ENCODE measurements around the gene CSNK2B. TPM values are rescaled to one million over a fixed set of nuclear protein-coding genes. Genes with fewer than 3 reads are reported as not detected.

The CSNK2B gene
- total and polyA plus RNA-seq, 9 of the 15 experiments (the other 6 are each of a cell fraction or from before 2014, with no cell fraction given): 120 to 1,126 (median 529) TPM

DNA sequence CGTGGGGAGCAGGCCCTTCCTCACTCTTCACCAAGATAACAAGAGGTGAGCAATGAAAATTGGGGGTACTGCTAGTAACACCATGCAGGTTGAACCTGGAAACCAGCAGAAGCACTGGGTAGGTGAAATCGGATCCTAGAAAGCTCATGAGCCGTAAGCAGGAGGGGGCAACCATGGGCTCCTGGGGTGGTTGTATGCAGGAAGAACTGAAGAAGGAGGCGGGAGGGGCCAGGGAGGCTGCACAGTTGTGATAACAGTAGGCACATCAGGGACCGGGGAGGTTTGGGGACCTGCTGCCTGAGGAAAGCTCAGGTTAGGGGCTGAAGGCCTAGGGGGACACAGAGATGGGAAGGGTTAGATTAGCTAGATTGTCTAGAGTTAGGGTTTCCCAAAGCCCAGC, 20.6 kb downstream of the CSNK2B start (continued):
- TF ChIP-seq, protein P1, sequence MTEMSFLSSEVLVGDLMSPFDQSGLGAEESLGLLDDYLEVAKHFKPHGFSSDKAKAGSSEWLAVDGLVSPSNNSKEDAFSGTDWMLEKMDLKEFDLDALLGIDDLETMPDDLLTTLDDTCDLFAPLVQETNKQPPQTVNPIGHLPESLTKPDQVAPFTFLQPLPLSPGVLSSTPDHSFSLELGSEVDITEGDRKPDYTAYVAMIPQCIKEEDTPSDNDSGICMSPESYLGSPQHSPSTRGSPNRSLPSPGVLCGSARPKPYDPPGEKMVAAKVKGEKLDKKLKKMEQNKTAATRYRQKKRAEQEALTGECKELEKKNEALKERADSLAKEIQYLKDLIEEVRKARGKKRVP (CRISPR knock-in tag; IDR thresholded peaks at IDR 0.05): no peak
- TF ChIP-seq ZNF140 (CRISPR knock-in tag; IDR thresholded peaks at IDR 0.05) (no peak), ZNF146 (CRISPR knock-in tag; IDR thresholded peaks at IDR 0.05; ENCODE audit: unreplicated experiment) (no peak), MYC (IDR thresholded peaks at IDR 0.05; ENCODE audit: low read depth, low read length) (no peak), MYC (CRISPR knock-in tag; IDR thresholded peaks at IDR 0.05; ENCODE audit: borderline replicate concordance, low read depth) (no peak), MTA1 (IDR thresholded peaks at IDR 0.05; ENCODE audit: borderline replicate concordance) (no peak), POLR2A (conservative IDR thresholded peaks at IDR 0.05) (no peak), FOXO4 (CRISPR knock-in tag; IDR thresholded peaks at IDR 0.05) (no peak), YY1 (IDR thresholded peaks at IDR 0.05; ENCODE audit: borderline replicate concordance in 1 of 3, control insufficient read depth in 1 of 3, extremely low read depth in 1 of 3, insufficient read depth in 3 of 3, insufficient read length in 1 of 3, insufficient replicate concordance in 2 of 3, low read depth in 1 of 3, low read length in 2 of 3) (peak in 1 of 3 experiments; percentile 41), ZNF75A (CRISPR knock-in tag; IDR thresholded peaks at IDR 0.05) (no peak), DPF2 (IDR thresholded peaks at IDR 0.05) (peak; percentile 87), ZBTB26 (CRISPR knock-in tag; IDR thresholded peaks at IDR 0.05) (no peak; the same call in 1 of the 2 replicates), KLF13 (tag; IDR thresholded peaks at IDR 0.05; ENCODE audit: borderline replicate concordance, low read depth) (no peak), CBFB (CRISPR knock-in tag; IDR thresholded peaks at IDR 0.05) (no peak), POLR2AphosphoS2 (IDR thresholded peaks at IDR 0.05; ENCODE audit: low read length) (no peak), PHF8 (IDR thresholded peaks at IDR 0.05; ENCODE audit: borderline replicate concordance, low read length) (no peak), SIX5 (IDR thresholded peaks at IDR 0.05; ENCODE audit: borderline replicate concordance in 1 of 2, insufficient read depth in 1 of 2, low read depth in 1 of 2, low read length in 2 of 2) (no peak)
- TF ChIP-seq, protein P2, sequence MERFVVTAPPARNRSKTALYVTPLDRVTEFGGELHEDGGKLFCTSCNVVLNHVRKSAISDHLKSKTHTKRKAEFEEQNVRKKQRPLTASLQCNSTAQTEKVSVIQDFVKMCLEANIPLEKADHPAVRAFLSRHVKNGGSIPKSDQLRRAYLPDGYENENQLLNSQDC (CRISPR knock-in tag; IDR thresholded peaks at IDR 0.05): no peak
- TF ChIP-seq, protein P3, sequence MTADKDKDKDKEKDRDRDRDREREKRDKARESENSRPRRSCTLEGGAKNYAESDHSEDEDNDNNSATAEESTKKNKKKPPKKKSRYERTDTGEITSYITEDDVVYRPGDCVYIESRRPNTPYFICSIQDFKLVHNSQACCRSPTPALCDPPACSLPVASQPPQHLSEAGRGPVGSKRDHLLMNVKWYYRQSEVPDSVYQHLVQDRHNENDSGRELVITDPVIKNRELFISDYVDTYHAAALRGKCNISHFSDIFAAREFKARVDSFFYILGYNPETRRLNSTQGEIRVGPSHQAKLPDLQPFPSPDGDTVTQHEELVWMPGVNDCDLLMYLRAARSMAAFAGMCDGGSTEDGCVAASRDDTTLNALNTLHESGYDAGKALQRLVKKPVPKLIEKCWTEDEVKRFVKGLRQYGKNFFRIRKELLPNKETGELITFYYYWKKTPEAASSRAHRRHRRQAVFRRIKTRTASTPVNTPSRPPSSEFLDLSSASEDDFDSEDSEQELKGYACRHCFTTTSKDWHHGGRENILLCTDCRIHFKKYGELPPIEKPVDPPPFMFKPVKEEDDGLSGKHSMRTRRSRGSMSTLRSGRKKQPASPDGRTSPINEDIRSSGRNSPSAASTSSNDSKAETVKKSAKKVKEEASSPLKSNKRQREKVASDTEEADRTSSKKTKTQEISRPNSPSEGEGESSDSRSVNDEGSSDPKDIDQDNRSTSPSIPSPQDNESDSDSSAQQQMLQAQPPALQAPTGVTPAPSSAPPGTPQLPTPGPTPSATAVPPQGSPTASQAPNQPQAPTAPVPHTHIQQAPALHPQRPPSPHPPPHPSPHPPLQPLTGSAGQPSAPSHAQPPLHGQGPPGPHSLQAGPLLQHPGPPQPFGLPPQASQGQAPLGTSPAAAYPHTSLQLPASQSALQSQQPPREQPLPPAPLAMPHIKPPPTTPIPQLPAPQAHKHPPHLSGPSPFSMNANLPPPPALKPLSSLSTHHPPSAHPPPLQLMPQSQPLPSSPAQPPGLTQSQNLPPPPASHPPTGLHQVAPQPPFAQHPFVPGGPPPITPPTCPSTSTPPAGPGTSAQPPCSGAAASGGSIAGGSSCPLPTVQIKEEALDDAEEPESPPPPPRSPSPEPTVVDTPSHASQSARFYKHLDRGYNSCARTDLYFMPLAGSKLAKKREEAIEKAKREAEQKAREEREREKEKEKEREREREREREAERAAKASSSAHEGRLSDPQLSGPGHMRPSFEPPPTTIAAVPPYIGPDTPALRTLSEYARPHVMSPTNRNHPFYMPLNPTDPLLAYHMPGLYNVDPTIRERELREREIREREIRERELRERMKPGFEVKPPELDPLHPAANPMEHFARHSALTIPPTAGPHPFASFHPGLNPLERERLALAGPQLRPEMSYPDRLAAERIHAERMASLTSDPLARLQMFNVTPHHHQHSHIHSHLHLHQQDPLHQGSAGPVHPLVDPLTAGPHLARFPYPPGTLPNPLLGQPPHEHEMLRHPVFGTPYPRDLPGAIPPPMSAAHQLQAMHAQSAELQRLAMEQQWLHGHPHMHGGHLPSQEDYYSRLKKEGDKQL (CRISPR knock-in tag; IDR thresholded peaks at IDR 0.05; ENCODE audit: borderline replicate concordance): no peak
